Stimulated activated CD8-positive, alpha-beta memory T cell treated with anti-CD3 and anti-CD28 coated beads, Interleukin-12 subunit alpha, Interleukin-12 subunit beta, amount 100 ng/mL, for 1 hour (primary cell): ENCODE measurements around the gene ARL6IP6.

ENCODE experiments used
- DNase-seq: peaks from one replicate; pipeline ENCODE4 v3.0.0-alpha.2; 2020; ENCODE audit warnings: low read depth

ARL6IP6 gene

DNA sequence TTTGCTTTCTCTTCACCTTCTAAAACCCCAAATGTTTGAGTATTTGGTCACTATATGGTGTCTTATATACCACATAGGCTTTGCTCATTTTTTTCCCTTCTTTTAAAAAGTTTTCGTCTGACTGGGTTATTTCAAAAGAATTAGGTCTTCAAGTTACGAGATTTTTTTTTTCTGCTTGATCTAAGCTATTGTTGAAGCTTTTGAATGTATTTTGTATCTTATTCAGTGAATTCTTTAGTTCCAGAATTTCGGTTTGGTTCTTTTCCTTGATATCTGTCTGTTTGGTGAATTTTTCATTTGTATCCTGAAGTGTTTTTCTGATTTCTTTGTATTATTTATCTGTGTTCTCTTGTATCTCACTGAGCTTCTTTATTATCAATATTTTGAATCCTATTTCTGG lies 93.5 kb downstream of the ARL6IP6 start:
- no peak for DNase-seq
